EL (cell line): ENCODE measurements around the gene SAMD4A.

Experiments
- DNase-seq: peaks from one replicate; pipeline ENCODE4 v3.0.0-alpha.2; 2016

Gene SAMD4A

GRCh38 chr14:54567224-54567638 is 303 bp downstream of the SAMD4A start:
- DNase-seq = peak; percentile 53

DNA sequence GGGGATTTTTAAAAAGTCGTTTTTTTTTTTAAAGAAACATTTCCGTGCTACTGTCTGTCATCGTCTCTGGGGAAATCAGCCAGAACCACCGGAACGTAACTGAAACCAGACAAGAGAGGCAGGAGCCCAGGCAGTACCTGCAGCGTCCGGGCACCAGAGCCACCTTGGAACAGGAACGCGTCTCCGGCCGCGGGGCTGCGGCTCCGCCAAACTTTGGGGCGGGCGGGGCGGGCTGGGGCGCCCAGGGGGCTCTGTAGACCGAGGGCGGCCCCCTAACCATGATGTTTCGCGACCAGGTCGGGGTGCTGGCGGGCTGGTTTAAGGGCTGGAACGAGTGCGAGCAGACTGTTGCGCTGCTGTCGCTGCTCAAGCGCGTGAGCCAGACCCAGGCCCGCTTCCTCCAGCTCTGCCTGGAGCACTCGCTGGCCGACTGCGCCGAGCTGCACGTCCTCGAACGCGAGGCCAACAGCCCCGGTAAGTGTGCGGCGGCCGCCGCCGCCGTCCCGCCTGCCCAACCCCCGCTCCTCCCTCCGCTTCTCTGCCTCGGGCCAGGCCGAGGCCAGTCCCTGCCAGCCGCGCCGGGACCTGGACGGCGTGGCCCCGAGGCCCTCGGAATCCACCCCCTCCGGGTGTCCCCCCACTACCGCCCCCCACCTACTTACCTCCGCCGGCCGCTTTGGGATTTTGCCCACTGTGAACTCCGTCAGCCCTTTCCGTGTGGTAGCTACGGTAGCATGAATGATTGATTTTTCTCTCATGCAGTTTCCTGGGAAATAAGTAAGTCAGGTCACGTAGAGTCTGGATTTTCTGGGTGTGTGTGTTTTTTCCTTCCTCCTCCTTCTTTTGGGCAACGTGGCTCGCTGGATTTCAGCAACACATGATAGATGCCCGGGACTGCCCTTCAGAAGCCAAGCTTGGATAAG is 972 bp downstream of the SAMD4A start:
- peak; percentile 51 for DNase-seq

DNA sequence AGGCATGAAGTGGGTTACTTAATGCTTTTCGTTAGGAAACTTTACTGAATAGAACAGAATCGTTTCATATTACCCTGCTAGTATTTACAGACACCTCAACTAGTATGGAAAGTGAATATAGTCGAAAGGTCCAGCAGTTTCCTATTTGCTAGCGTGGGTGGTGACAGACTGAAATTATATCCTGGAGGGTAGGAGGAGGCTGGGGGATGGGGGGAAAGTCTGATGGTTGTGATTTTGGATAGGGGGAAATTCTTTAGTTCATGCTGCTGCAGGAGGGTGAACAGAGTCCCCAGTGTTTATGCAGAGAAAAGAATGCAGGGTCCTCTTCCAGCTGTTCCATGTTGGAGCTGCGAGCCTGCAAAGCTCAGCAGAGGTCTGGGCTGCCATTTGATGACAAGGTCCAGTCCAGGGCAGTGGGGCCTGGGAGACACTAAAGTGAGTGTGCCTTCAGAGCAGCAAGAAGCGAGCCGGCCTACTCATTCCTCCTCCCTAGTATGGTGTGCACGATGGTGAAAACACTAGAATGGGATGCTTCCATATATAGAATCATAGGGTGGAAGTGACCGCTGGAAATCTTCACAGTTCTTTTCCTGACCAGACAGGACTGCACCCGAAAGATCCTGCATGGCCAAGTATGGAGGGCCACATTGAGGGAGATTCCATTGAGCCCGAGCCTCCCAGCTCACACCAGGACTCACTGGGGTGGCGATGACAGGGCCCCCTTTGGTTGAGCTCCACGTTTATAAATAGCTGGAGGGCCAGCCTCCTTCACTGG is 2.1 kb downstream of the SAMD4A start:
- DNase-seq = peak; percentile 73

GRCh38 chr14:54570047-54570446 is 3.1 kb downstream of the SAMD4A start:
- peak; percentile 27 for DNase-seq

GRCh38 chr14:54570631-54571415 is 3.9 kb downstream of the SAMD4A start:
- peak; percentile 88 for DNase-seq

GRCh38 chr14:54572316-54572715 is 5.4 kb downstream of the SAMD4A start:
- DNase-seq = peak; percentile 60

DNA sequence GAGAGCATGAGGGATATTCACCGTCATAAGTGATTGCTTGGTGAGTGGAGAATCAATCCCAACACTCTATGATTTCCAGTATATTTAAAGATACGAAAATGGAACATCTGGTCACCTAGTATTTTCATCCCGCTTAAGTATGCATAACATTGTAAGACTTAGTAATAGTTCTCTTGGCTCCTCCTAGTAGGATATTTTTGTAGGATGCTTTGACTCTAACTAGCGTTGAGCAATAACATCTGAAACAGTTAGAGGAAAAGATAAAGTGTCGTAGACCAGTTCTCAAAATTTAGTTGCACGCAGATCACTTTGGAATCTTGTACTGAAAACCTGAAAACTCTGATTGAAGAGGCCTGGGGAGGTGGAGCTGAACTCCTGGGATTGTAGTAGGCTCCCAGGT is 7.6 kb downstream of the SAMD4A start:
- no peak for DNase-seq

GRCh38 chr14:54577494-54577893 is 10.6 kb downstream of the SAMD4A start:
- peak; percentile 17 for DNase-seq

- peak; percentile 74 for DNase-seq
These were observed 11.0 kb downstream of the SAMD4A start for GRCh38 chr14:54577977-54578376.

DNA sequence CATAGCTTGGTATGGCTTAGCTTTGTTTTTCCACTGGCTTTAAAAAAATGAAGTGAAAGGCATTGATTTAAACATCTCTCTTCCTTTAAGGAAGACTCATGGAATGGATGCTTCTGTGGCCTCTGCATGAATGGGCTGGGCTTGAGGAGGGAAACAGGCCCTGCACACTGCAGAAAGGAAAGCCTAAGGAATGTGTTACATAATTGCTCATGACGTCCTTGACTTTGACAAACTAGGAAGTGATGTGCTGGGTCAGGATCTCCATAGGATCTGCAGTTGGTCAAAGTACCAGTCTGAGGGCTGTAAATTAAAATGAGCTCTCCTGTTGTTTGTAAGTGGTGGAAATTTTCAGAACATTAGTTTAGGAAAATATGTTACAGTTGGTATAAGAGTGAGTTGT is 12.7 kb downstream of the SAMD4A start:
- DNase-seq = peak; percentile 73

DNA sequence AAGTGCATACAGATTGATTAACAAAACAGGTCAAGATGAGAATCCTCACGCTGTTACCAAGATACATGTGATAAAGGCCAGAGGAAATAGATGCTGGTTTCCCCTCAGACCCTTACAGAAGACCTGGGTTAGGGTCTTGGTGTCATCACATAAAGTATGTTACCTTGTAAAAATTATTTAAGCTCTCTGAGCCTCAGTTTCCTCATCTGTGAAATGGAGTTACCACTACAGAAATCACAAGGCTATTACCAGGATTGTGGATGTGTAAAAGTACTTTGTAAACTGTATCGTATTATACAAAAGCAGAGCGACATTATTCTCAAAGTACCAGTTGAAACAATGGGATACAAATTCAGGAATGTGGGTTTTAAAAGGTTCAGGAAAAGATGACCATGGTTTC is 14.0 kb downstream of the SAMD4A start:
- no peak for DNase-seq

DNA sequence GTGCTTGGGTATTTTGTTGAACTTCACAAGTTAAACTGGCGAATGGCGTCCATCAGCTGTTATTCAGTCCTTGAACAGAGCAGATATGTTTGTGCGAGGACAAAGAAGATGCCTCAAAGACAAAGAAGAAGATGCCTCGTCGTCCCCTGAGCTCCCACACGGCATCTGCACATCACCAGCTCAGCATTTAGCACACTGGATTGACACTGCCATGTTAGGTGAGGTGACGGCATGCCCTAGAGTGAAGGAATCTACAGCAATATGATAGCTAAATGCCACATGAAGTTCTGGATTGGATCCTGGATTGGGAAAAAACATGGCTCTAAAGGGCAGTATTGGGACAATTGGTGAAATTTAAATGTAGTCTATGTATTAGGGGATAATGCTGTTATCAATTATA is 15.4 kb downstream of the SAMD4A start:
- no peak for DNase-seq

GRCh38 chr14:54584097-54584496 is 17.2 kb downstream of the SAMD4A start:
- no peak for DNase-seq

GRCh38 chr14:54585214-54585613 is 18.3 kb downstream of the SAMD4A start:
- DNase-seq = no peak

DNA sequence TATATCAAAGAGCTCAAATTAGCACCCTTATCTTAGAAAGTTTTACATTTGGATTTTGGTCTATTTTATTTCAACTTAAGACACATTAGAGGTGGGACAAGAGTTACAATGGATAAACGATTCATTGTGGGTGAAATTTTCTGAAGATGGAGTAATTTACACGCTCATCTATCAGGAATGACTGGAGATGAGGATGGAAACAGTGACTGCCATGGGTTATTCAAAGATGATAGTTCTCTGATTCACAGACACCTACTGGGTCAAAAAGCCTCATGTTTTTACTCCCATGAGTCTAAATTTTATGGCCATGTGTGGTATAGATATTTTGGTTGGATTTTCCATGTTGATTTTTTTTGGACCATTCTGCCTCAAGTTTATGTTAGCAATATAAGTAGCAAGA is 22.1 kb downstream of the SAMD4A start:
- peak; percentile 83 for DNase-seq

- peak; percentile 61 for DNase-seq
These were observed 22.9 kb downstream of the SAMD4A start for GRCh38 chr14:54589843-54590242.

DNA sequence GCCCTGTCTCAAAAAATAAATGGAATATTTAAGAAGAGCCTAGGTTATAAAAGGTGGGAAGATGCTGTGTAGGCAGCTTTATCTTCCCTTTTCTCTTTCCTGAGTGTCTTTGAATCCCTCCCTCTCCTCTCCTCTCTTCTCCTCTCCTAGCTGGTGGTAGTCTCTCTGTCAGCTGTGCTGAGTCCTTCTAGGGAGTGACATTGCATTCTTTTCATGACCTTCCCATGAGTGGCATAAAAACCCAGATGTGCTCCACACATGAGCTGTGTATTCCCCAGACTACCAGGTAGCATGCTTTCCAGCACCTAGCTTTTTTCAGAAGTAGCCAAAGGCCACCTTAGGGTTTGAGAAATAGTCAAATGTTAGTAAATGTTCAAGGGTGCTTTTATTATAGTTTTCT is 23.6 kb downstream of the SAMD4A start:
- peak; percentile 57 for DNase-seq

DNA sequence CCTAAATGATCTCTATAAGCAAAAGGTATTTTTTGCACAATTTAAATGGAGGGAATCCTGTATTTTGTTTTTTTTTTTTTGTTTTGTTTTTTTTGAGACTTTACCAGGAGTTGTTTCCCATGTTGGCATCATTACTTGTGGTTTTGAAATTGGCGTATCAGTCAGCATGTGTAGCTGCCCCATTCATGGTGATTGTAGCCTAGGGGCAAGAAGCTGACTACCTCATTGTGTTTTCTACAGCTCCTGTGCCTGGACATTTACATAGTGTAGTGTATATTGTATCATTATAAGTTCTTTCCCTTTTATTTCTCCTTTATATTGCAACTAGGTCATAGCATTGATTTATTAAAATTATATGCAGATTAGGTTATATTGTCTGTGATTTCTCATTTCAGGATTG is 24.5 kb downstream of the SAMD4A start:
- peak; percentile 84 for DNase-seq

DNA sequence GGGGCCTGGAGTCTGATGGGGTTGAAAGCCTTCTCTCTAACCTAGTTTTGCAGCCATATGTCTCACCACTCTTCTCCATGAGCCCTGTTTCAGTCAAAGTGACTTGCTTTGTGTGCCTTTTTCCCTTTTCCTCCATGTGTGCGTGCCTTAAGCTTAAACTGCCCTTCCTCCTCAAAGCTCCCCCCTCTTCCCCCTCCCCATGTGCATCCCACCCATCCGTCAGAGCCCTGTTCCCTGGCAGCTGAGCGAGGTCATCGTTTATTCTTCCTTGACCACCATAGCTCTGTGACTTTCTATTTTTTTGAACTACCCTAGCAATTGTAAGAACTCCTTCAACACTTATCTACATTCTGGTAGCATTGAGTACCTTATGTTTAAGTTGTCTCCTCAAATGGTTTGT is 24.9 kb downstream of the SAMD4A start:
- DNase-seq = no peak

DNA sequence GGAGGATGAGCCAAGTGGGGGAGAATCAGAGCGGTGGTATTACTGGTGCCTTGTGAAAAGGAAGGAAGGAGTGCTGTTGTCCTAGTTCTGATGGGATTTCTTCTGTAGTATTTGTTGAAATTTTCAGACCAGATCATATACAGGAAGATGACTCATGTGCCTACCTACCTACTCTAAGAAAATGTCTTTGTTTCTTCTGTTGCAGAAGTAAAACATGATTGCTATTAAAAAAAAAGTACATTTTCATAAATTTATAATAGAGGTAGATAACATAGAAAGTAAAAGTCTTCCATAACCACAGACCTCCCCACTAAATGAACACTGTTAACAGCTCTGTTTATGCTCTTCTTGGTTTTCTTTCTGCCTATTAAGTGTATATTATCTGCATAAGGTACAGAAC is 26.9 kb downstream of the SAMD4A start:
- peak; percentile 47 for DNase-seq

- DNase-seq = peak; percentile 50
These were observed 27.6 kb downstream of the SAMD4A start for GRCh38 chr14:54594537-54594936.

GRCh38 chr14:54597795-54598443 is 31.0 kb downstream of the SAMD4A start:
- DNase-seq = no peak
